GM18508 (cell line): Measurements from ENCODE around the gene KLHDC7B.
"Not testable (repeated sequence)": the region's sequence is repeated elsewhere in the genome, so short reads cannot be mapped to it uniquely, and the experiment has no call there.

Source experiments
- ATAC-seq: cut with Tn5 transposase; IDR thresholded peaks from one replicate; pipeline ENCODE4 v1.9.1; 2021; ENCODE audit warnings: moderate number of reproducible peaks; ENCODE audit not compliant: insufficient read depth, unreplicated experiment

Gene KLHDC7B

DNA sequence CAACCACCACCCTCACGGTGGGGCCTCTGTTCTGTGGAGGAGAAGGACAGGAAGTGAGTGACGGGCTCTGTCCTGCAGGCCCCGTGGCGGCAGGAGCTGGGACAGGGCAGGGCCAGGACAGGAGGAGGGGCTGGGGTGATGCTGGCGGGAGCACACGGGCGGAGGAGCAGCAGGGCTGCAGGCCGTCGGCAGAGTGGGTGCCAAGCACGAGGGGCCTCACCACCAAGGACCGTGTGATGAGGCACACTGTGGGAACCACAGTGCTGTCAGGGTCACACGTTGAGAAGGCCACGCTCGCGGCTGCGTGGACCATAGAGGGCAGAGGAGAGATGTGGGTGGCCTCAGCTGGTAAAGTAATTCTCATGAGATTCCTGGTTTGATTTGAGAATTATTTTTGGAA, 28.8 kb upstream of the KLHDC7B start:
- ATAC-seq: no peak

DNA sequence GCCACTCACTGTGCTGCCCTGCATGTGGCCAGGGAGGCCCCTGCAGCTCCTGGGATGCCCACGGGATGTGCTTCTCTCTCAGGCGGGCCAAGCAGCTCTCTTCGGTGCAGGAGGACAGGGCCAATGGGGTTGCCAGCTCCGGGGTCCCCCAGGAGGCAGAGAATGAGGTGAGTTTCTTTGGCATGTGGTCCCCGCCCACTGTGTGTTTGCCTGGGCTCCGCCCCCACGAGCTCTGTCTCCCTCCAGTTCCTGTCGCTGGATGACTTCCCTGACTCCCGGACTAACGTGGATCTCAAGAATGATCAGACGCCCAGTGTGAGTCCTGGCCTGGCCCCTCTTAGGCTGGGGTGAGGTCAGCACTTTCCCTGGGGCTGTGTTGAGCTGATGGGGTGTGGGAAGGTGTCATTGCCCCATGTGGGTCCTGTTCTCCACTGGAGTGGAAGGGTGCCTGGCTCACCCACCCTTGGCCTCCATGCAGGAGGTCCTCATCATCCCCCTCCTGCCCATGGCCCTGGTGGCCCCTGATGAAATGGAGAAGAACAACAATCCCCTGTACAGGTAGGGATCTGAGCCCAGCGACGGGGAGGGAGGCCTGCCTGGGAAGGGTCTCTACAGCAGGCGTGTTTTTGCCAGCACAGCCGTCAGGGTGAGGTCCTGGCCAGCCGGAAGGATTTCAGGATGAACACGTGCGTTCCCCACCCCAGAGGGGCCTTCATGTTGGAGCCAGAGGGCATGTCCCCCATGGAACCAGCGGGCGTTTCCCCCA, 28.0 kb upstream of the KLHDC7B start:
- ATAC-seq: no peak

DNA sequence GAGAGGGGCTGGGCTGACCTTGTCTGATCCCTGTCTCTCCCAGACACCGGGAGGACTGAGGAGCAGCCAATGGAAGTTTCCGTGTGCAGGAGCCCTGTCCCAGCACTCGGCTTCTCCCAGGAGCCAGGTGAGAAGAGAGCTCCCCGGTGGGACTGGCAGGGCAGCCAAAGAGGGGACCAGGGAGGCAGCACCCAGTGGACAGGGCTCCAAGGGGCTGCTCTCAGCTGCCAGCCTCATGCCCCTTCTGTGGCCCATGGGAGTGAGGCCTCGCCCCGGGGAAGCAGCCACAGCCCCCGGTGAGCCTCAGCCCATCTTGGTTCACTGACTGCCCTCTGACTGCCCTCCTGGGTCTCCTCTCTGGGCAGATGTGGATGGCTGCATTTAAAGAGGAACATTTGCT, 27.1 kb upstream of the KLHDC7B start:
- no peak for ATAC-seq

DNA sequence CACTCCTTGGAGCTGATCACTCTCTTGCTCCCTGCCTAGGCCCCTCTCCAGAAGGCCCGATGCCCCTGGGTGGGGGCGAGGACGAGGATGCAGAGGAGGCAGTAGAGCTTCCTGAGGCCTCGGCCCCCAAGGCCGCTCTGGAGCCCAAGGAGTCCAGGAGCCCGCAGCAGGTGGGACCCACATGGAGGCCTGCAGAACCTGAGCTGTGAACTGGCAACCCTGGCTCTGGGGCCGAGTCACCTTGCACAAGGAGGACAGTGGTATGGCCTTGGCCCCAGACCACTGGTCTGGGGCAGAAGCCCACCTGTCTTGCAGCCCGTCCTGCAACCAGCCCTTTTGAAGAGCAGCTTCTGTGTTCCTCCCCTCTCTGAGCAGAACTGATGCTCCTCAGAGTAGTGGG, 26.5 kb upstream of the KLHDC7B start:
- ATAC-seq: no peak

DNA sequence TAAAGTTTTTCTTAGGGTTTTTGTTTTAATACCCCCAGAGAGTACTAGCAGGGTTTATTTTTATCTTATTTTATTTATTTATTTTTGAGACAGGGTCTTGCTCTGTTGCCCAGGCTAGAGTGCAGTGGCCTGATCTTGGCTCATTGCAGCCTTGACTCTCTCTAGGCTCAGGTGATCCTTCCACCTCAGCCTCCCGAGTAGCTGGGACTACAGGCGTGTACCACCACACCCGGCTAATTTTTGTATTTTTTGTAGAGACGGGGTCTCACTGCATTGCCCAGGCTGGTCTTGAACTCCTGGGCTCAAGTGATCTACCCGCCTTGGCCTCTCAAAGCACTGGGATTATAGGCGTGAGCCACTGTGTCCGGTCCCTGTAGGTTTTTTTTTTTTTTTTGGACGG, 25.5 kb upstream of the KLHDC7B start:
- ATAC-seq: not testable (repeated sequence)

DNA sequence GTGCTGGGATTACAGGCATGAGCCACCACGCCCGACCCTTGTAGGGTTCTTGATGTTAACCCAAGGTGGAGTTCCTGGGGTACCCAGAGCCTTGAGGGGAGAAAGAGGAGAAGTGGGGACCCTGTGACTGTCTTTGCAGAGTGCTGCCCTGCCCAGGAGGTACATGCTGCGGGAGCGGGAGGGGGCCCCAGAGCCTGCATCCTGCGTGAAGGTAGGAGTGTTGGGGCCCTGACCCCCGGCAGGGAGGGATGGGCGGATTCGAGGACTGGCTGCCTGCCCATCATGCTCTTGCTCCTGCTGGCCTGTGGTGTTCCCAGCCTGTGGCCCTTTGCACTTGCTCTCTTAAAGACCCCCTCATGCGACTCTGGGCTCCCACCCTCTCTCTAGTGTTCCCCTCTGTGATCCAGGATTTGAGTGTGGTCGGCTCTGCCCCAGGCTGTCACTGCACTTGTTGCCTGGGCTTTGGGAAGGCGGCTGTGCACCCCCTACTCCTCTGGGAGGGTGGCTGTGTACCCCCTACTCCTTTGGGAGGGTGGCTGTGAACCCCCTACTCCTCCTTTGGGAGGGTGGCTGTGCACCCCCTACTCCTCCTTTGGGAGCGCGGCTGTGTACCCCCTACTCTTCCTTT, 24.8 kb upstream of the KLHDC7B start:
- no peak for ATAC-seq

DNA sequence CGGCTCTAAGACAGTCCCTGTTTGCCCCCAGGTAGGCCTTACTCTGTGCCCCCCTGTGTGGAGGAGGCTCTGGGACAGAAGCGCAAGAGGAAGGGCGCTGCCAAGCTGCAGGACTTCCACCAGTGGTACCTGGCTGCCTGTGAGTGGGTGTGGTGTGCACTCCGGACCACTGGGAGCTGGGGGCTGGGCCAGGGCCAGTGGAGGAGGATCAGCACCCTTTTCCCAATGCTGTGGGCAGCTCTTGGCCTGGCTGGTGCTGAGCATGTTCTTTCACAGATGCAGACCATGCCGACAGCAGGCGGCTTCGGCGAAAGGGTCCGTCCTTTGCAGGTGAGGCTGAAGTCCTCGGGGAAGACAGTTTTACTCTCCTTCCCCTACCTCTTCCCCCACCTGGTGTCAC, 24.0 kb upstream of the KLHDC7B start:
- ATAC-seq: no peak

DNA sequence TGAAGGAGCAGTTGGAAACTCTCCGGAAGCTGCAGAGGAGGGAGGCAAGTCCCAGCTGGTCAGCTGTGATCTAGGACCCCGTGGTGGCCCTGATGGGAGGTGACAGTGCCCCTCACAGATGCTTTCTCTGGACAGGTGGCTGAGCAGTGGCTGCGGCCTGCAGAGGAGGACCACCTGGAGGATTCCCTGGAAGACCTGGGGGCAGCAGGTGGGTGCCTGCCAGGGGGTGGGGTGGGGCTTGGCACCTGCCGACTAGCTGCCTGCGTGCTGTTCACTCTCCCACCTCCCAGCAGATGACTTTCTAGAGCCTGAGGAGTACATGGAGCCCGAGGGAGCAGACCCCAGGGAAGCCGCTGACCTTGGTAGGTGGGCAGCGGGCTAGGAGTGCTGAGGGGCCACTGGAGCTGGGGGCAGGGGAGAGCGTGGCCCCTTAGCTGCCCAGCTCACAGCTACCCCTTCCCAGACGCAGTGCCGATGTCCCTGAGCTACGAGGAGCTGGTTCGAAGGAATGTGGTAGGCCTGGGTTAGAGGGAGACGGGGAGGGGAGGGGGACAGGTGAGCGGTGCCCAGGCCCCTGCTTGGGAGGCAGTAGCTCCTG, 23.4 kb upstream of the KLHDC7B start:
- no peak for ATAC-seq

DNA sequence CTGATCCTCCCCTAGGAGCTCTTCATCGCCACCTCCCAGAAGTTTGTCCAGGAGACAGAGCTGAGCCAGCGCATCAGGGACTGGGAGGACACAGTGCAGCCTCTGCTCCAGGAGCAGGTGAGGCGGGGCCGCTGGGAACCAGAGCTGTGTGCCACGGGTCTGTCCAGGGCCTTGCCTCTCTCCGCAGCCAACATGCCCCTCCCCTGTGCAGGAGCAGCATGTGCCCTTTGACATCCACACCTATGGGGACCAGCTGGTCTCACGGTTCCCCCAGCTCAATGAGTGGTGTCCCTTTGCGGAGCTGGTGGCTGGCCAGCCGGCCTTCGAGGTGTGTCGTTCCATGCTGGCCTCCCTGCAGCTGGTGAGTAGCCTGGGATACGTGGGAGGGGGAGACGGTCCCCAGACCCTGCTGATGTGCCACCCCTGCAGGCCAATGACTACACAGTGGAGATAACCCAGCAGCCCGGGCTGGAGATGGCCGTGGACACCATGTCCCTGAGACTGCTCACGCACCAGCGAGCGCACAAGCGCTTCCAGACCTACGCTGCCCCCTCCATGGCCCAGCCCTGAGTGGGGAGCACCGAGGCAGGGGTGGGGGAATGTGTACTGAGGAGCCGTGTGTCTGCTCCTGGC, 22.8 kb upstream of the KLHDC7B start:
- ATAC-seq: no peak

DNA sequence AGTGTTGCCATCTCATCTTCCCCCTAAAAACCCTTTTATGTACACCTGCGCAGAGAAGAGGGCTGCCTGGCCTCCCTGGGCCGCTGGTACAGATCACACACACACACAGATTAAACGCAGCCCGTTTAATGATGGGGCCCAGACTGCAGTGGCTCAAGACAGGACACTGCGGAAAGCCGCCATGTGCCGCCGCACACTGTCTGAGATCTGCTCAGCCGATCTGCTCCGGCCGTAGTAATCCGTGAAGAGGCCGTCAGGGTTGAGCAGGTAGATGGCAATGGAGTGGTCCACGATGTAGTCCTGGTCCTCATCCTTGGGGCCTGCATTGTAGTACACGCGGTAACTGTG, 22.3 kb upstream of the KLHDC7B start:
- ATAC-seq: no peak

DNA sequence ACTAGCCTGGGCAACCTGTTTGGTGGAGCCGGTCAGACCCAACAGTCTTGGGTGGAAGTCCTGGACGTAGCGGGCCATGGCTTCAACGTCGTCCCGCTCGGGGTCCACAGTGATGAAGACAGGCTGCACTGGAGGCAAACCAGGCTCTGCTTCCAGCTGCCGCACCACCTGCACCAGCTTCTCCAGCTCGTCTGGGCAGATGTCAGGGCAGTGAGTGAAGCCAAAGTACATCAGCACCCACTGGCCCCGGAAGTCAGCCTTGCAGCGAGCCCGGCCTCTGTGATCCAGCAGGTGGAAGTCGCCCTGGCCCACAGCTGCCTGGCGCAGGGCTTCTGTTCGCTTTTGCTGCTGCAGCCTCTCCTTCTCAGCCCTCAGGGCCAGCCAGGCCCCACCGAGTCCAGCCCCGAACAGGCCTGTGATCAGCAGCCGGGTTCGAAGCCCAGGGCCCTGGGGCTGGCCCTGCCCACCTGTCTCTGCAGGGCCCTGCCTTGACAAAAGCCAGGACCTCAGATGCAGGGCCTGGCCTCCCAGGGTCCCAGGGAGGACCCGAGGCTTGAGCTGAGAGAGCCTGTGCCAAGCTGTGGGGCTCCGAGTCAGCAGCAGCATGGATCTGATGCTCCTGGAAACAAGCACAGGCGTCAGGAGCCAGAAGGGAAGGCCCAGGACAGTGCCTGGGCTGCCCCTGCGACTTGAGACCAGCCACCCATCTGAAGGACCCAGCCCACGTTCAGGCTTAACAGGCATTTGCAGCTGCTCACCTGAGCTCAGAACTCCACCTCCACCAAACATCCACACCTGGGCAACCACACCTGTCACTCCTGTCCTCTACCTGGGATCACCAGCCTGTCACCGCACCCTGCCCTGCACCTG, 21.7 kb upstream of the KLHDC7B start:
- no peak for ATAC-seq

DNA sequence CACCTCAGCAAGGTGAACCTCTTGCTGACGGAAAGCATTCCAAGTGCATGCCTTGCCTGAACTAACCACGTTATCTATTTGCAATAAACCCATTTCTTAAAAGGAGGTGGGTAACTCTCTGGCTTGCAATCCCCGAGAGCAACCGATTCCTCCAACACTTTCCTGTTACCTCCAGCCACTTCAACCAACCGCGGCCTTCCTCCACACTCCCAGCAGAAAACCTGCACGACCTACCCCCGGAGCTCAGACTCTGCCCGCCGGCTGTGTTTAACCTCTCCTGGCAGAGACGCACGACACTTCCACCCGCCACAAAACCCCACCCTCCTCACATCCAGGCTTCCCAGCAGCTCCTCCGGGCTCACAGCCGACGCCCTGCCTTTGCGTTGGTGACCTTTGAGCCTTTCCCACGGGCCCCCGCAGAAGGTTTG, 21.0 kb upstream of the KLHDC7B start:
- ATAC-seq: no peak

DNA sequence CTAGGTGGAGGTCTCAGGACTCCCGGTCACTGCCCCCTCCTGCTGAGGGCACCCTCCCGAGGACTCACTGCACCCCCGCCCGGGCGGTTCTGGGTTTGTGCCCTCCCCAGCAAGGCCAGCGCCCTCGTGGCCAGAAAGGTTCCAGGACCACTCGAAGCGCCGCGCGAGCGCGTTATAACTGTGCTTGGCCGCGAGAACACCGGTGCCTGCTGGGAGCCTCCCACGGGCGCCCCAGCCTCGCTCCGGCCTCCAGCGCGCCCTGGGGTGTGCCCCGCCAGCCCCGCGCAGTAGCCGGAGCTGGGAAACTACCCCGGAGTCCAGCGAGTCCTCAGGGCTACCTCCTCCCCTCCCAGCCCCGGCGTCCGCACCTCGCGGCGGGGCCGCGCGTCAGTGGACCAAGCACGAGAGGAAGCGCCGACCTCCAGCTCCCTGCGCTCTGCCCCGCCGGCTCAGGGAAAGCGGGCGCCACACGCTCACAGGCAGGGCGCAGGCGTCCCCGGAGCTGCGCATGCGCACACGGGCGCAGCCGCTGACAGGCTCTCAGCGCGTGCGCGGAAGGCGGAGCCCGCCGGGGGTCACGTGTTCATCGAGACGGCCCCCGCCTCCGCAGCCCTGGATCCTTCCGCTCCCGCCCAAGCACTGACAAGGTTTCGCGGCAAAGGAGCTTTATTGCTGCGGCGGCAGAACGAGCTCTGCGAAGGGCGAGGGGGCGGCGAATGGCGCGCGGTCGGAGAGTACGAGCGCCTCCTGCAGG, 20.4 kb upstream of the KLHDC7B start, which contains the start of gene SCO2:
Gene SCO2 (minus strand): TSS at position 495 of the 754 bp plus-strand sequence. CDS start 1,187 bp downstream, outside the sequence.
- no peak for ATAC-seq

DNA sequence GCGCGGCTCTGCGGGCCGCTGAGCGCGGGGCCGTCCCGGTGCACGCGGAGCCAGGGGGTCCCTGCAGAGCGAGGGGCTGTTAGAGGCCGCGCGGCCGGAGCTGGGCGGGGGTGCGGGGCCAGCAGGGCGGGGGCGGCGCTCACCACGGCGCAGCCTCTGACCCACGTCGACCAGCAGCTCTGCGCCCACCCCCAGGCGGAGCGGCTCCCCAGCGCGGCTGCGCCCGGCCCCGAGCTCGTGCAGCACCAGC, 19.9 kb upstream of the KLHDC7B start:
- ATAC-seq: no peak

DNA sequence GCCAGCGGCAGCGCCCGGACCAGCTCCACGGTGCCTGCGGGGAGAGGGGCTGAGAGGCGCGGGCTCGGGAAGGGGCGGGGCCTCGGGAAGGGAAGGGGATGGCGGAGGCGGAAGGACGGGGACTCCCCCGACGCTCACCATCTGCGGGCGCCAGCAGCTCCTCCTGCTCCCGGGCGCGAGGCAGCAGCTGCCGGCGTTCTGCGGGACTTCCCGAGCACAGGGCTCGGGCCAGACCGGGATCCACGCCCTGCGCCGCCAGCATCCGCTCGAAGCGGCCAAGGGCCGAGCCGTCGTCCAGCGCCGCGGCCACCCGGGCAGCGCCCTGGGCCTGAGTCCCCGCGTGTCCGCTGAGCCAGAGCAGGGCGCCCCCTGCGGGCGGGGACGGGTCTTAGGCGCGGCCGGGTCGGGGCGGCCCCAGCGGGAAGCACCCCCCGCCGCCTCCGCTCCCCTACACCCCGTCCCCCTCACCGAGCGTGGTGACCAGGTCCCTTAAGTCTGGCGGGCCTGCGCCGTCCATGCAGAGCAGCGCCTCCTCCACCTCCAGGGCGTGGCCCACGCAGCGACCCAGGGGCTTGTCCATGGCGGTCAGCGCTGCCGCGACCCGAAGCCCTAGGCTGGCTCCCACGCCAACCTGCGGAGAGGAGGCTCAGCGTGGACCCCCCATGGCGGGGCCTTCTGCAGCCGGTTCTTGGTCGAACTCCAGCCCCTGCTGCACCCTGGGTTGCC, 19.4 kb upstream of the KLHDC7B start:
- ATAC-seq: no peak

DNA sequence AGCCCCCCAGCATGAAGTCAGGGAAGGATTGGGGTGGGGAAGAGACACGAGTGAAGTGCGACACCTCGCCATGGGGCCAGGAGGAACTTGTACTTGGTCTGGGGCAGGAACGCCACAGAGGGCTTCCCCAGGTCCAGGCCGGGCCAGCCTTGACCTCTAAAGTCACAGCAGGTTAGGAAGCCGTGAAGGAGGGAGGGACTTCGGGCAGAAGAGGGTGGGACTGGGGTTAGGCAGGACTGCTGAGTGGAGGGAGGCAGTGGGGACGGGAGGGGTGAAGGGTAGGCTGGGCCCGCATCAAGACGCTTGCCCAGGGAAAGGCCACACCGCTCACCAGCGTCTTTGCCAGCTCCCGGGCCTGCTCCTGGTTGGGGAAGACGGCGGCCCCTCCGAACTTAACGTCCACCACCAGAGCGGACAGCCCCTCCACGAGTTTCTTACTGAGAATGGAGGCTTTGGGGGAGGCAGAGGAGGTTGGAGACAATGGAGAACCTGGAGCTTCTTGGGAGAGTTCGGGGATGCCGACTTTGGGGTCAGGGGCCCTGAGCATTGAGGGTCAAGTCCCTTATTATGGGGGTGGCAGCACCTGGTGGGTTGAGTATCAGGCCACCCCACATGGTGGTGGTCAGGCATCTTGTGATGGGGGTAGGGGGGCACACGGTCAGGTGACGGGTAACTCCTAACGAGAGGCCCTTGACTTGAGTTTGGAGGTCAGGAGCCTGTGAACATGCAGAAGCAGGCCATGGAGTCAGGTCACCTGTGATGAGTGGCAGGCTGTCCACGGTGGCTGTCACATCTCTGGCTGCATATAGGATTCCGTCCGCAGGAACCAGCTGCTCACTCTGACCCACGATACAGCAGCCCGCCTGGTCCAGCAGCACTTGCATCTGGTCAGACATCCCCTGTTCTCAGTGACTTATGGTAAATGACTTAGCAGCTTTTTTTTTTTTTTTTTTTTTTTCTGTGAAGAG, 18.6 kb upstream of the KLHDC7B start:
- ATAC-seq: no peak

DNA sequence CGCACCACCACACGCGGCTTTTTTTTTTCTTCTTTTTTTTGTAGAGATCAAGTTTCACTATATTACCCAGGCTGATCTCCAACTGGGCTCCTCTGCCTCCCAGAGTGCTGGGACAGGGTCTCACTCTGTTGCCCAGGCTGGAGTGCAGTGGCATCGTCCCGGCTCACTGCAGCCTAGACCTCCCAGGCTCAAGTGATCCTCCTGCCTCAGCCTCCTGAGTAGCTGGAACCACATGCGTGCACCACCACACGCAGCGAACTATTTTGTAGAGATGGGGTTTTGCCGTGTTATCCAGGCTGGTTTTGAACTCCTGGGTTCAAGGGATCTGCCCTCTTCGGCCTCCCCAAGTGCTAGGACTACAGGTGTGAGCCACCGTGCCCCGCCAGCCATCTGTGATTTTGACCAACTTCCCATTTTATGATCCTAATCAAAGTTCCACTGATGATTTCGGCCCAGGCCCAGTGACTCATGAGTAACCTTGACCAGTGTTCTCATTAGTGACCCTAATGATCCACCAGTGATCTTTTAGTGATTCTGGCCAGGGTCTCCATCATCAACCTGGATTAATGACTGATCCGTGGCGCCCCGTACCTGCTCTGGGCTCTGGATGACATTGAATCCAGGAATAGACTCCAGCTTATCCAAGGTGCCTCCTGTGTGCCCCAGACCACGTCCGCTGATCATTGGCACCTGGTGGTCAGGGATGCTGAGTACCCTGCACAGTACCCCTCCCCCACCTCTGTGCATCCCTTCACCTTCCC, 17.6 kb upstream of the KLHDC7B start:
- ATAC-seq: no peak
